ENCODE results near the gene NOM1. TPM values are rescaled to one million over a fixed set of nuclear protein-coding genes. Genes with fewer than 3 reads are reported as not detected.
A peak's percentile ranks its signal among the peaks of the same experiment; 100 is the strongest.

Gene NOM1
- polyA plus RNA-seq, 6 donors from 2014 or later, result 1.8 to 8.6 (median 3.3) TPM

DNA sequence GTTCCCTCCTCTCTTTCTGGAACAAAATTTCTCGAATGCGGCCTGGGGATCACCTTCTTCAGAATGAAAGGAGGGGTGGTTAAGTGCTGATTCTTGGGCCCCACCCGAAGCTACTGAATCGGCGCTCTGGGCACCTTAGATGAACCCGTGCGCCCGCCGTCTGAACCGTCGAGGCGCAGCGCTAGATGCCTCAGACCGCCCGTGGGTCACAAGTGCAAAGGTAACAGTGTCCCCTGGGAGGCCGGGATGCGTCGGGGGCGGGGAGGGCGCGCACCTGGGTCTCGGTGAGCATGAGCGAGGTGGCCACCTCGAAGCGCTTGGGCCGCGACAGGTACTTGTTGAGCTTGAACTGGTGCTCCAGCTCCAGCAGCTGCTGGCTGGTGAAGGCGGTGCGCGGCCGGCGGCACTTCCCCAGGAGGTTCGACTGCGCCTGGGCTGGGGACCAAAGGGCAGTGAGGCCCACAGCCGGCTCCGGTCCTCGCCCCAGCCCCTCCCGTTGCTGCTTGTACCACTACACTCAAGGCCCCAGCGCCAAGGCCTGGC is 56.8 kb downstream of the NOM1 start:
- ATAC-seq (ENCODE audit: low read depth in 2 of 2), result no peak

DNA sequence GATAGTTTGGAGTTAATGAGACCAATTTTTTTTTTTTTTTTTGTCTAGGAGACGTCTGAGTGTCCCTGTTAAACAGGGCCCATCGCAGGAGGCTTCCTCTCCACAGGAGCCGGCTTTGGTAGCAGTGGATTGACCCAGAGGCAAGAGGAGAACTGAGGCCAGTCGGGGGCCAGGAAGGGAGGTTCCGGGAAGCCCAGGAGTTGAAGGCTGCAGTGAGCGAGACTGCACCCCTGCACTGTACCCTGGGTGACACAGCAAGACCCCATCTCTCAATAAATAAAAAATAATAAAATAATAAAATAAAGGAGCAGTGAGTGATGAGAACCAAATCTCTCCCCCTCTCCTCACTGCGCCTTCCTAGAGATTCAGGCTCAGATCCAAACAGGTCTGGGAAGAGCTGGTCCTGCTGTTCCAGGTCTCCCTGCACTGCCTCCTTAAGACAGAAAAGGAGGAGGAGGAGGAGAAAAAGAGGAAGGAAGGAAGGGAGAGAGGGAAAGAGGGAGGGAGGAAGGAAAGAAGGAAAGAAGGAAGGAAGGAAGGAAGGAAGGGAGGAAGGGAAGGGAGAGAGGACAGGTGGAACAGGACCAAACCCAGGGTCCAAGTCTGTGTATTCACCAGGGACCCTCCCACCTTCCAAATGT is 57.4 kb downstream of the NOM1 start:
- Mint-ChIP-seq H3K36me3 (peaks cover 0 to 2% of the 10 kb centered on the region in 2 donors), H3K27me3 (peaks cover 45 to 72% (median 58%) of the 10 kb centered on the region in 3 donors), H3K9me3 (peaks cover 0 to 7% (median 0%) of the 10 kb centered on the region in 7 donors), H3K4me3 (peak overlapping the region in 2 of 8 donors; percentile 30 to 64), H3K4me1 (peaks cover 19 to 39% (median 28%) of the 10 kb centered on the region in 3 donors), H3K27ac (peak overlapping the region in 1 of 6 donors; percentile 63)
- DNase-seq (no peak), ATAC-seq (ENCODE audit: low read depth in 2 of 2) (no peak)

More for the DNA sequence above, 56.8 kb downstream of the NOM1 start:
- Mint-ChIP-seq H3K4me1 (peaks cover 16 to 39% (median 26%) of the 10 kb centered on the region in 3 donors), H3K36me3 (peaks cover 0 to 7% of the 10 kb centered on the region in 2 donors), H3K27me3 (peaks cover 46 to 72% (median 58%) of the 10 kb centered on the region in 3 donors), H3K9me3 (peaks cover 0 to 7% (median 0%) of the 10 kb centered on the region in 7 donors), H3K4me3 (peak overlapping the region in 1 of 8 donors; percentile 21), H3K27ac (peak overlapping the region in 2 of 6 donors; percentile 52 to 63)
- DNase-seq, result no peak

DNA sequence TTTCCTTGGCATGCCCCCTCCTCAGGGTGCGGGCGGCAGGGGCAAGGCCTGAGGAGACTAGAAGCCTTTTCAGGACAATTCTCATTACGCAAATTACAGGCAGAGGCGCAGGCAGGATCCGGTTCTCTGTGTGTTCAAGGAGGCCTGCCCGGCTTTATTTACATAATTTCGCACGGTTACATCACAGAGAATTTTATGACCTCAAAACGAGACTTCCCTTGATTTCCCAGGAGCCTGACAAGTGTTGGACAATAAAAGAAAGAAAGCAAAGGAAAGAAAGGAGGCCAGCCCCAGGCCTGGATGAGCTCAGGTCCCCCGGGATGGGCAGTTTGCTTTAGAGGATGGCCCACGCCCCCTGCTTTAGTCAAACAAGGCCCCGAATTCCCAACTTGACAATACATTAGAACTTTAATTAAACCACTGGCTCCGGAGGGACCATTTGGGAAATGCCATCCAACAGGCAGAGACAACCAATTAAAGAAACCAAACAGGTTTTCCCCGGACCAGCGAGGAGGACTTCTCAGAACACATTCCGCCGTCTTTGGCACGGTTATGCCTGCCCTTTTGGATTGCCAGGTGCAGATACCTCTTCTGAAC is 58.1 kb downstream of the NOM1 start:
- Mint-ChIP-seq H3K4me3 (peak overlapping the region in 4 of 8 donors; percentile 6 to 64 (median 37)), H3K27me3 (peaks cover 46 to 73% (median 57%) of the 10 kb centered on the region in 3 donors), H3K4me1 (peaks cover 19 to 37% (median 27%) of the 10 kb centered on the region in 3 donors), H3K27ac (no peak overlapping the region), H3K9me3 (peaks cover 0 to 8% (median 0%) of the 10 kb centered on the region in 7 donors), H3K36me3 (no peaks in the 10 kb centered on the region)
- ATAC-seq (ENCODE audit: low read depth in 2 of 2) (no peak), DNase-seq (no peak)

DNA sequence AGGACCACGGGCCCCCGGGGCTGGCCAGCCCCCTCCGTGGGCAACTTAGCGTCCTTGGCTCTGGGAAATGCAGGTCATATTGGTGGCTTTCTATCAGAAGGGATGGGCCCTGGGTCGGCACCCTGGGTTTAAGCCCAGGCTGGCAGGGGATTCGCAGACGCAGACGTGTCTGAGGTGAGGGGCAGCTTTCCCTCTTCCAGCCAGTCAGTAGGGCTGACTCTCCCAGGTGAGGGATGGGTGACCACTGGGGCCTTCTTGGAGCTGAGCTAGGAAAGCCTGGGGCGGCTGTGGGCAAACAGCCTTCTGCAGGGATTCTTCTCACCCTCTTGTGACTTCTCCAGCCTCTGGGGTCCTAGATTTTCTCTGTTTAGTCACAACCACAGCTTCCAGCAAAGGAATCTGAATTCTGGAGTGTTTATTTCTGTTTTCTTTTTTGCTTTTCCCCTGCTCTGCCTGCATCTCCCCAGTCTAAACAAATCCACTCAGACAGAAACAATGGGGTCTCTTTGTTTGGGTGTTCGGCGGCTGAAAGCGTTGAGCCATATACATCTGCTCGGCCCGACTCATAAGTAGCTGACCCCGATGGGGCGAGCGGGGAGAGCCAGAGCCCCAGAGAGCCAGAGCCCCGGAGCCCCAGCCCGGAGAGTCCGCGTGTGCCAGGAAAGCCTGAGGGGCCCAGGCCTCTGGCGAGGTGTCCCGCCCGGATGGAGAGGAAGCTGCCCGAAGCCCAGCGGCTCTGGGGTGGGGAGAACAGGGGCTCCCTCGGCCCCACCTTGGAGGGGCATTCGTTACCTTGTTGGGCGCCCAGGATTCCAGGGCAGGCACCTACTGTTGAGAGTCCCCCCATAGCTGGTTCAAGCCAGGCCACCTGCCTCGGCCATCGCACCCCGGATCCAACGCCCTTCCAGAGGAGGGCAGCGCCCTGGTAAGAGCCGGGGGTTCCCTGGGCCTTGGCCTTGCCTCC is 59.0 kb downstream of the NOM1 start:
- DNase-seq (no peak), ATAC-seq (ENCODE audit: low read depth in 2 of 2) (no peak)
- Mint-ChIP-seq H3K9me3 (peaks cover 0 to 8% (median 0%) of the 10 kb centered on the region in 7 donors), H3K36me3 (no peaks in the 10 kb centered on the region), H3K4me1 (peaks cover 19 to 33% (median 27%) of the 10 kb centered on the region in 3 donors), H3K4me3 (peak overlapping the region in 7 of 8 donors; percentile 52 to 76 (median 64)), H3K27me3 (peaks cover 43 to 77% (median 63%) of the 10 kb centered on the region in 3 donors), H3K27ac (no peak overlapping the region)

DNA sequence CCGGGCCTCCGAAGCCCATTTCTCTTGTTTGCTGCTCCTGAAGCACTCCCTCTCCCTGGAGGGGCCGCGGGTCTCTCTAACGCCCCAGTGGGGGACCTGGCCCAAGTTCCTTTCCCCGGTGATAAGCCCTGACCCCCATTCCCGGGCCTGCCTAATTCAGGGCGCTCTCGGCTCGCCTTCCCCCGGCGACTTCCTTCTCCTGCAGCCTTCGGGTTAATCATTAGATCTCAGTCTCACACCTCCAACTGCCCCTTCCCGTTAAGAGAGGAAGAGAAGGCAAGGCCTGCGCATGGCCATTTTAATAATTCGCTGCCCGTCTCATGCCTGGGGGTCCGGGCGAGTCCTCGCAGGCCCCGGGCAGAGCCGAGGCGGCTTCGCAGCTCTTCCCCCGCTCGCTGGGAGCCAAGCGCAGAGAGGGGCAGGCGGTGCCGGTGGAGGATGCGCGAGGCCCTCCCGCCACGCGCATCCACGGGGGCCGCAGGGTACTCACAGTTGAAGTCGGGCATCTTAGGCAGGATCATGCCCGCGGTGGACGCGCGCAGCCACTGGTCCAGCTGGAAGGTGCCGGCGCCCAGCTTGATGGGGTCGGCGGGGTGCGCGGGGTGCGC is 59.8 kb downstream of the NOM1 start:
- DNase-seq (no peak), ATAC-seq (ENCODE audit: low read depth in 2 of 2) (no peak)
- peak overlapping the region; percentile 24 to 85 (median 62) for H3K4me3 Mint-ChIP-seq
- H3K4me1 Mint-ChIP-seq, result peaks cover 19 to 26% (median 22%) of the 10 kb centered on the region in 3 donors
- H3K27me3 Mint-ChIP-seq, result peaks cover 49 to 77% (median 63%) of the 10 kb centered on the region in 3 donors
- peak overlapping the region in 1 of 6 donors; percentile 62 for H3K27ac Mint-ChIP-seq
- H3K36me3 Mint-ChIP-seq, result no peaks in the 10 kb centered on the region
- H3K9me3 Mint-ChIP-seq, result peaks cover 0 to 8% (median 0%) of the 10 kb centered on the region in 7 donors

DNA sequence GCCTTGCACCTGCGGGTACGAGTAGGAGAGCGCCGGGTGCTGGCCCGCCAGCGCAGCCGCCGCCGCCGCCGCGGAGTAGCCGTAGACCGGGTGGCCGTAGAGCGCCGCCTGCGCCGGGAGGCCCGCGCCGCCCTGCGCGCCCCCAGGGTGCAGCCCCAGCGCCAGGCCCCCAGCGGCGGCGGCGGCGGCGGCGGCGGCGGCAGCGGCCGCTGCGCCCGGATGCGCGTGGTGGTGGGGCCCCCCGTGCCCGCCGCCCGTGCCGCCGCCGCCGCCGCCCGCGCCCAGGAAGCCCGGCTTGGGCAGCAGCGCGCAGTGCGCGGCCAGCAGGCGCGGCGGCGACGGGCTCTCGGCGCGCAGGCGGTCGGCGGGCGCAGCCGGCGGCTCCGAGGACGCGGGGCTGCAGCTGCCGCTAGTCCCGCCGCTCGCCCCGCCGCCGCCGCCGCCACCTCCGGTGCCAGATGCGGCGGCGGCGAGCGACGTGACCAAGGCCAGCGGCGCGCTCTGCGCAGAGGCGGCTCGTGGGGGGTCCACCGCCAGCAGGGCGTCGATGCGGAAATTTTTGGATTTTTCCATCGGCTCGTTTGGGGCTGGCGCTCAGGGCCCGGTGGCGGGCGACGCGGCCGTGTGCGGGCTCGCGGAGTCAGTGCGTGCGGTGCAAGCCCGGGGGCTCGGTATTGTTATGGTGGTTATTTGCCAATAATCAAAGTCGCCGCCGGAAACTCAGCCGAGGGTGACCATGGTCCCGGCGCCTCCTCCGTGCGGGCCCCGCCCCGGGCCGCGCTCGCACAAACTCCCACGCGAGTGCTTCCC is 60.5 kb downstream of the NOM1 start:
- peak; percentile 18 to 38 for ATAC-seq (ENCODE audit: low read depth in 2 of 2)
- peaks cover 14 to 19% (median 16%) of the 10 kb centered on the region in 3 donors for H3K4me1 Mint-ChIP-seq
- H3K4me3 Mint-ChIP-seq, result peak overlapping the region in 4 of 8 donors; percentile 50 to 85 (median 68)
- H3K36me3 Mint-ChIP-seq, result no peaks in the 10 kb centered on the region
- peaks cover 47 to 77% (median 63%) of the 10 kb centered on the region in 3 donors for H3K27me3 Mint-ChIP-seq
- no peak for DNase-seq
- peaks cover 0 to 8% (median 0%) of the 10 kb centered on the region in 7 donors for H3K9me3 Mint-ChIP-seq
- H3K27ac Mint-ChIP-seq, result no peak overlapping the region

DNA sequence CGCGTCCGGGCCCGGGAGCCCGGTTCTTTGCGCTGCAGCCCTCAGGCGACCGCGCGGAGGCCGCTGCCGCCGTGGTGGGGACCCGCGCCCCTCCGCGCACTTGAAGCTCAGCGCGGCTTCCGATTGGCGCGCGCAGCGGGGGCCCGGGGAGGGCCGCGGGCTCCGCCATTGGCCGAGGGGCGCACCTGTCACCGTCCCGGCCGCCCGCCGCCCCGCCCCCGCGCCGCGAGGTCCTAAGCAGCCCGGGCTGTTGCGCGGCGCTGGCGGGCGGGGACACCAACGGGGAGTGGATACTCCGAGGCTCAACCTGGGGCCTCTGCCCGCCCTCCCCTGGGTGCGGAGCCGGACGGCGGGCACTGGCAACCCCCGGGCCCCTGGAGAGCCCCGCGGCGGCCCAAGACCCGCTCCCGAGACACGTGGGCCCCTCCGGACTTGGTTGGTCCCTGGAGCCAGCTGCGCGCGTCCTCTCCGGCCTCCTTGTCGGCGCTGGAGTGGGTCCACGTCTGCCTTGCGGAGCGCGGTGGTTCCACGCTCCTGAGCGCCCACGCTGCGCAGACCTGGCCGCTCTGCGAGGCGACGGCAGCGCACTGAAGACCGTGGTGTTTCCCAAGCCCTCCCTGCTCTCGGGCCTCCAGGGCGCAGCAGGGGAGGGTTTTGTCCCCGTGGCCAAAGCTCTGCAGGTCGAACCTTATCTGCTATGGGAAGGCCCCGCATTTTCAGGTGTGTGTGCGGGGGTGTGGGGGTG is 61.2 kb downstream of the NOM1 start, which contains the start of gene MNX1:
Gene MNX1 (minus strand): TSS at position 76 of the 745 bp plus-strand sequence. CDS start 313 bp downstream, outside the sequence.
- Mint-ChIP-seq H3K4me1 (peaks cover 13 to 17% (median 14%) of the 10 kb centered on the region in 3 donors), H3K36me3 (no peaks in the 10 kb centered on the region), H3K27me3 (peaks cover 46 to 81% (median 69%) of the 10 kb centered on the region in 3 donors), H3K9me3 (peaks cover 0 to 8% (median 0%) of the 10 kb centered on the region in 7 donors), H3K27ac (peak within 1 kb of the TSS in 1 of 6 donors; percentile 79), H3K4me3 (peak within 1 kb of the TSS; percentile 55 to 86 (median 78))
- ATAC-seq (ENCODE audit: low read depth in 2 of 2) (peak; percentile 73 to 84), DNase-seq (peak; percentile 37)

DNA sequence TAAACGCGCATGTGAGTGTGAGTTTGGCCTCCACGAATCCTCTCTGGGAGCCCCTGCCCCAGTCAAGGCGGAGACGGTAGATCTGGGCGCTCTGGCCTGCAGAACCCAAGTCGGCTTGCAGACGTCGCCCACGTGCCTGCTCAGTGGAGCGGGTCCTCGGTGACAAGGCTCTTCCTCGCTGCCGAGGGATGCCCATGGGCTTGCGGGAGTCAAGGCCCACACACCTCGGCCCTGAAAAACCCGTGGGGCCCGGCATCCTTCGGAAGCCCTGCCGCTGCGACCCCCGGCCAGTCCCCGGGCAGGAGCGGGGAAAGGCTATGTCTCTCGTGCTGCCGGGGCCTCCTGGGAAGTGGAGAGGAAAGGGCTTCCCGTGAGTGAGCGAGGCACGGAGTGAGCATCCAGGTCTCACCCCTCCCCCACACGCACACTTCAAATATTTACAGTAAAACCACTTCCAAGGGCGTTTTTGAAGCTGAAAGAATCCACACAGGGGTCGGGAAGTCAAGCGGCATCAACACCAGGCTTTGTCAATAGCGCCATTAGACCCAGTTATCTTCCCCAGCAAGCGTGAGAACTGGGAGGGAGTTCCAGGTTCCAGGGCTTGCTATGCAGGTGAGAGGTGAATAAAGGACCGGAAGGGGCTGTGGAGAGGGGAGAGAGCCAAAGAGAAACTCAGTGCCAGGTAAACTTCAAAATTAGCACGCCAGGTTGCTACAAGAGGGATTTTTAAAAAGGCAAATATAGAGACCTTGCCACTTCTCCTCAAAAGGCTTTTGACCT is 62.0 kb downstream of the NOM1 start:
- Mint-ChIP-seq H3K4me1 (peaks cover 16 to 22% (median 17%) of the 10 kb centered on the region in 3 donors), H3K27me3 (peaks cover 51 to 84% (median 76%) of the 10 kb centered on the region in 3 donors), H3K36me3 (no peaks in the 10 kb centered on the region), H3K27ac (peak overlapping the region in 1 of 6 donors; percentile 79), H3K4me3 (peak overlapping the region; percentile 55 to 86 (median 68)), H3K9me3 (peaks cover 0 to 8% (median 0%) of the 10 kb centered on the region in 7 donors)
- DNase-seq, result no peak
- ATAC-seq (ENCODE audit: low read depth in 2 of 2), result no peak

DNA sequence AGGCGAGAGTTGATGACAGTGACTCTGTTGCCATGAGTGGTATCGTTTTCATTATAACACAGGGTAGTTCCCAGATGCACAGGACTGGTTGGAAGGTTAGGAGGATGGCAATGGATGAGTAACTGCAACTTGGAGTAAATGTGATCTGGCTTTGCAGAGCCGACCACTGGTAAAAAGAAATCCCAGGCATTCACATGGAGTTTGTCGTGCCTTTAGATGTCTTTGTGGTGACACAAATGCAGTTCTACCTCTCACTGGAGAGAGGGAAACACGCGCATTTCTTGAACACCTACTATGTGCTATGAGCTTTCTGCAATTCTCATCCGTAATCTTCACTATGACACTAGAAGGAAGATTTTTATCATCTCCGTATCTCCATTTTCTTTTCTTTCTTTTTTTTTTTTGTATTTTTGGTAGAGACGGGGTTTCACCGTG is 62.6 kb downstream of the NOM1 start:
- H3K4me3 Mint-ChIP-seq, result peak overlapping the region in 4 of 8 donors; percentile 55 to 80 (median 70)
- H3K27ac Mint-ChIP-seq, result no peak overlapping the region
- DNase-seq (no peak), ATAC-seq (ENCODE audit: low read depth in 2 of 2) (no peak)
- peaks cover 56 to 84% (median 77%) of the 10 kb centered on the region in 3 donors for H3K27me3 Mint-ChIP-seq
- H3K9me3 Mint-ChIP-seq, result peaks cover 0 to 8% (median 0%) of the 10 kb centered on the region in 7 donors
- peaks cover 16 to 27% (median 21%) of the 10 kb centered on the region in 3 donors for H3K4me1 Mint-ChIP-seq
- no peaks in the 10 kb centered on the region for H3K36me3 Mint-ChIP-seq

DNA sequence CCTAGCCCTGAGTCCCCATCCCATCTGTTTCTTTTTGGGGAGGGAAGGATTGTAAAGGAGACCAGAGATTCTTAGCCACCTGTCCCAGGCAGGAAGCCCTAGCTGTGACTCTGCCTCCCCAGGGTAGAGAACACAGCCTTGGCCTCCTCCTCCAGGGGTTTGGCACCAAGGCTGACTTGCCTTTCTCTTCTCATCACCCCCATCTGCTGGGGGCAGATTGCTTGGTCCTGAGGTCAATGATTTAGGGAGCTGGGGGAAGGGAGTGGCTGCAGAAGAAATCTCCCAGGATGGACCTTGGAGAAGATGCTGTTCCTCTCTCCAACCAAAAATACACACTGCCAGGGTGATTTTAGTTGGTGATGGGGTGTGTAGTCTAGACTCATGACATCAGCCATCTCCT is 63.6 kb downstream of the NOM1 start:
- ATAC-seq (ENCODE audit: low read depth in 2 of 2), result no peak
- Mint-ChIP-seq H3K27ac (no peak overlapping the region), H3K9me3 (peaks cover 0 to 8% (median 0%) of the 10 kb centered on the region in 7 donors), H3K27me3 (peaks cover 50 to 84% (median 78%) of the 10 kb centered on the region in 3 donors), H3K4me1 (peaks cover 16 to 27% (median 21%) of the 10 kb centered on the region in 3 donors), H3K4me3 (peak overlapping the region in 1 of 8 donors; percentile 32), H3K36me3 (no peaks in the 10 kb centered on the region)
- no peak for DNase-seq

Data from naive B cell (primary cell).